Measurements from ENCODE around the gene SPTSSA. TPM values are rescaled to one million over a fixed set of nuclear protein-coding genes. Genes with fewer than 3 reads are reported as not detected.

SPTSSA gene
- total and polyA plus RNA-seq, 2 experiments from 2014 or later, result 27.5 to 36.4 TPM

GRCh38 chr14:34404416-34404815 lies 57.6 kb downstream of the SPTSSA start:
- Mint-ChIP-seq H3K4me3 (no peak overlapping the region), H3K4me1 (no peaks in the 10 kb centered on the region), H3K27ac (no peak overlapping the region), H3K9me3 (no peaks in the 10 kb centered on the region), H3K36me3 (ENCODE audit: low read depth) (no peaks in the 10 kb centered on the region), H3K27me3 (ENCODE audit: insufficient read depth, low read depth, poor library complexity) (no peaks in the 10 kb centered on the region)
- Histone ChIP-seq H3K4me3 (no peak overlapping the region), H3K4me1 (ENCODE audit: insufficient read depth) (no peaks in the 10 kb centered on the region), H3K36me3 (ENCODE audit: insufficient read depth) (no peaks in the 10 kb centered on the region), H3K27ac (ENCODE audit: low read depth) (no peak overlapping the region), H3K9me2 (ENCODE audit: insufficient read depth) (no peaks in the 10 kb centered on the region), H3K4me2 (no peak overlapping the region), H3K27me3 (ENCODE audit: insufficient read depth) (no peaks in the 10 kb centered on the region), H3F3A (replicated peaks; ENCODE audit: low read depth) (no peaks in the 10 kb centered on the region), H2AFZ (no peak overlapping the region), H3K79me2 (replicated peaks; ENCODE audit: insufficient read depth) (no peaks in the 10 kb centered on the region), H4K20me1 (replicated peaks; ENCODE audit: insufficient read depth) (no peaks in the 10 kb centered on the region)
- TF ChIP-seq CTCF (conservative IDR thresholded peaks at IDR 0.05; ENCODE audit: low read depth in 2 of 2), result no peak
- TF ChIP-seq POLR2AphosphoS5 (IDR thresholded peaks at IDR 0.05; ENCODE audit: low read depth), result no peak
- TF ChIP-seq EZH2 (IDR thresholded peaks at IDR 0.05; ENCODE audit: low read depth, unreplicated experiment), result no peak
- no peak for TF ChIP-seq ZNF331 (CRISPR knock-in tag; IDR thresholded peaks at IDR 0.05; ENCODE audit: low read depth)
- no peak for TF ChIP-seq NANOG (IDR thresholded peaks at IDR 0.05; ENCODE audit: borderline replicate concordance)
- TF ChIP-seq EZH2phosphoT487 (IDR thresholded peaks at IDR 0.05; ENCODE audit: unreplicated experiment), result no peak
- TF ChIP-seq ZNF462 (CRISPR knock-in tag; IDR thresholded peaks at IDR 0.05), result no peak
- no peak for TF ChIP-seq JUNB (IDR thresholded peaks at IDR 0.05; ENCODE audit: unreplicated experiment)
- no peak for TF ChIP-seq STAT1 (IDR thresholded peaks at IDR 0.05; ENCODE audit: unreplicated experiment)
- DNase-seq (ENCODE audit: low spot score) (no peak), ATAC-seq (no peak)

Data from GM23338 (cell line).